ENCODE results near the gene LUC7L. TPM values are rescaled to one million over a fixed set of nuclear protein-coding genes. Genes with fewer than 3 reads are reported as not detected.

LUC7L gene
- total and polyA plus RNA-seq, 10 of the 15 experiments (the other 5 are each of a cell fraction or from before 2014, with no cell fraction given): 2.3 to 59.6 (median 44.1) TPM

DNA sequence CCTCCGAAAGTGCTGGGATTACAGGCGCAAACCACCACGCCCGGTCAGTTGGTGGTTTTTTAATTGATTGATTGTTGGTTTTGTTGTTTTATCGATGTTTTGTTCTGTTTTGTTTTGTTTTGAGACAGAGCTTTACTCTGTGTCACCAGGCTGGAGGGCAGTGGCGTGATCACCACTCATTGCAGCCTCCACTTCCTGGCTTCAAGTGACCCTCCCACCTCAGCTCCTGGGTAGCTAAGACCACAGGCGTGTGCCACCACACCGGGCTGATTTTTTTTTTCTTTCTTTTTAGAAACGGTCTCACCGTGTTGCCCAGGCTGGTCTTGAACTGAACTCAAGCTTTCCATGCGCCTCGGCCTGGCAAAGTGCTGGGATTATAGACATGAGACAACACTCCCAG, 17.8 kb upstream of the LUC7L start (continued):
- TF ChIP-seq, protein P1, sequence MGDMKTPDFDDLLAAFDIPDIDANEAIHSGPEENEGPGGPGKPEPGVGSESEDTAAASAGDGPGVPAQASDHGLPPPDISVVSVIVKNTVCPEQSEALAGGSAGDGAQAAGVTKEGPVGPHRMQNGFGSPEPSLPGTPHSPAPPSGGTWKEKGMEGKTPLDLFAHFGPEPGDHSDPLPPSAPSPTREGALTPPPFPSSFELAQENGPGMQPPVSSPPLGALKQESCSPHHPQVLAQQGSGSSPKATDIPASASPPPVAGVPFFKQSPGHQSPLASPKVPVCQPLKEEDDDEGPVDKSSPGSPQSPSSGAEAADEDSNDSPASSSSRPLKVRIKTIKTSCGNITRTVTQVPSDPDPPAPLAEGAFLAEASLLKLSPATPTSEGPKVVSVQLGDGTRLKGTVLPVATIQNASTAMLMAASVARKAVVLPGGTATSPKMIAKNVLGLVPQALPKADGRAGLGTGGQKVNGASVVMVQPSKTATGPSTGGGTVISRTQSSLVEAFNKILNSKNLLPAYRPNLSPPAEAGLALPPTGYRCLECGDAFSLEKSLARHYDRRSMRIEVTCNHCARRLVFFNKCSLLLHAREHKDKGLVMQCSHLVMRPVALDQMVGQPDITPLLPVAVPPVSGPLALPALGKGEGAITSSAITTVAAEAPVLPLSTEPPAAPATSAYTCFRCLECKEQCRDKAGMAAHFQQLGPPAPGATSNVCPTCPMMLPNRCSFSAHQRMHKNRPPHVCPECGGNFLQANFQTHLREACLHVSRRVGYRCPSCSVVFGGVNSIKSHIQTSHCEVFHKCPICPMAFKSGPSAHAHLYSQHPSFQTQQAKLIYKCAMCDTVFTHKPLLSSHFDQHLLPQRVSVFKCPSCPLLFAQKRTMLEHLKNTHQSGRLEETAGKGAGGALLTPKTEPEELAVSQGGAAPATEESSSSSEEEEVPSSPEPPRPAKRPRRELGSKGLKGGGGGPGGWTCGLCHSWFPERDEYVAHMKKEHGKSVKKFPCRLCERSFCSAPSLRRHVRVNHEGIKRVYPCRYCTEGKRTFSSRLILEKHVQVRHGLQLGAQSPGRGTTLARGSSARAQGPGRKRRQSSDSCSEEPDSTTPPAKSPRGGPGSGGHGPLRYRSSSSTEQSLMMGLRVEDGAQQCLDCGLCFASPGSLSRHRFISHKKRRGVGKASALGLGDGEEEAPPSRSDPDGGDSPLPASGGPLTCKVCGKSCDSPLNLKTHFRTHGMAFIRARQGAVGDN (IDR thresholded peaks at IDR 0.05): no peak
- TF ChIP-seq NR2C2 (IDR thresholded peaks at IDR 0.05; ENCODE audit: borderline replicate concordance, control insufficient read depth, insufficient read length, low read depth) (no peak), NBN (IDR thresholded peaks at IDR 0.05) (no peak), ZNF207 (IDR thresholded peaks at IDR 0.05; ENCODE audit: borderline replicate concordance) (no peak), EED (IDR thresholded peaks at IDR 0.05; ENCODE audit: low read depth) (no peak)

DNA sequence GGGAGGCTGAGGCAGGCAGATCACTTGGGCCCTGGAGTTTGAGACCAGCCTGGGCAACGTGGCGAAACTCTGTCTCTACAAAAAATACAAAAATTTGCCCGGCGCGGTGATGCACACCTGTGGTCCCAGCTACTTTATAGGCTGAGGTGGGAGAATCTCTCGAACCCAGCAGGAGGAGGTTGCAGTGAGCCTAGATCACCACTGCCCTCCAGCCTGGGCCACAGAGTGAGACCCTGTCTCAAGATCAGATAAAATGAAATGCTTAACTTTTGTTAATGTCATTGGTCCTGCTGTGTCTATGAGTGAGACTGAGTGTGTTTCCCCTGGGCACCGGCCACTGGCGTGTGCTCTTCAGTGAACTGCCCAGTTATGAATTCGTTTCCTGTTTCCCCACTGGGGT, 15.9 kb upstream of the LUC7L start:
- DNase-seq (ENCODE audit: low read depth, low spot score) (no peak), ATAC-seq (no peak), FAIRE-seq (no peak)
- Histone ChIP-seq H3K27me3 (replicated peaks in 1 of 2; ENCODE audit: control insufficient read depth in 2 of 2, insufficient read depth in 2 of 2, low read length in 1 of 2) (no peaks in the 10 kb centered on the region), H4K20me1 (ENCODE audit: control insufficient read depth, insufficient read depth) (no peaks in the 10 kb centered on the region), H3K27ac (ENCODE audit: control insufficient read depth, insufficient read depth) (no peak overlapping the region), H3K9me3 (replicated peaks; ENCODE audit: control insufficient read depth, insufficient read depth, low read length) (no peaks in the 10 kb centered on the region), H2AFZ (ENCODE audit: control insufficient read depth, low read depth, low read length) (no peak overlapping the region), H3K4me2 (ENCODE audit: control insufficient read depth, insufficient read depth) (no peak overlapping the region), H3K9ac (ENCODE audit: control insufficient read depth, insufficient read depth, low read length) (no peak overlapping the region), H3K36me3 (ENCODE audit: control insufficient read depth in 2 of 2, insufficient read depth in 2 of 2, low read length in 1 of 2) (no peaks in the 10 kb centered on the region; a peak in 1 of 4 replicates), H3K4me3 (no peak overlapping the region), H3K4me1 (ENCODE audit: control insufficient read depth, insufficient read depth, low read length) (peaks cover 17% of the 10 kb centered on the region), H3K79me2 (ENCODE audit: control insufficient read depth, insufficient read depth, low read length) (no peaks in the 10 kb centered on the region; the same call in 1 of the 2 replicates)
- POLR2A ChIA-PET: interaction anchor here (1.0 kb wide), 1 partner anchor 10 kb away, joined by 4 read pairs; the partner anchor contains the start of gene FAM234A
- WGBS (ENCODE audit: insufficient coverage, insufficient replicate concordance, low lambda C conversion rate, missing lambda C conversion rate): 91% methylated on average over 9 of the region's 9 CpGs
- BruUV-seq (replicated peaks): no TSS peak
- RAD21 ChIA-PET (ENCODE audit: unreplicated experiment): no interaction called here
- CTCF ChIA-PET: no interaction called here
- SMC1A ChIA-PET (ENCODE audit: uncharacterized antibody, unreplicated experiment): no interaction called here
- intact Hi-C loops (cut with micrococcal nuclease; ENCODE audit: unreplicated experiment) (no loop called here), in situ Hi-C loops (cut with MboI) (no loop called here)
- TF ChIP-seq, protein P2, sequence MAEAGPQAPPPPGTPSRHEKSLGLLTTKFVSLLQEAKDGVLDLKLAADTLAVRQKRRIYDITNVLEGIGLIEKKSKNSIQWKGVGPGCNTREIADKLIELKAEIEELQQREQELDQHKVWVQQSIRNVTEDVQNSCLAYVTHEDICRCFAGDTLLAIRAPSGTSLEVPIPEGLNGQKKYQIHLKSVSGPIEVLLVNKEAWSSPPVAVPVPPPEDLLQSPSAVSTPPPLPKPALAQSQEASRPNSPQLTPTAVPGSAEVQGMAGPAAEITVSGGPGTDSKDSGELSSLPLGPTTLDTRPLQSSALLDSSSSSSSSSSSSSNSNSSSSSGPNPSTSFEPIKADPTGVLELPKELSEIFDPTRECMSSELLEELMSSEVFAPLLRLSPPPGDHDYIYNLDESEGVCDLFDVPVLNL (IDR thresholded peaks at IDR 0.05; ENCODE audit: low read depth, low read length): no peak
- TF ChIP-seq IKZF2 (IDR thresholded peaks at IDR 0.05): no peak
- TF ChIP-seq LARP7 (IDR thresholded peaks at IDR 0.05): no peak
- no peak for TF ChIP-seq TAF1 (IDR thresholded peaks at IDR 0.05; ENCODE audit: borderline replicate concordance, low read depth, low read length)
- TF ChIP-seq, protein P3, sequence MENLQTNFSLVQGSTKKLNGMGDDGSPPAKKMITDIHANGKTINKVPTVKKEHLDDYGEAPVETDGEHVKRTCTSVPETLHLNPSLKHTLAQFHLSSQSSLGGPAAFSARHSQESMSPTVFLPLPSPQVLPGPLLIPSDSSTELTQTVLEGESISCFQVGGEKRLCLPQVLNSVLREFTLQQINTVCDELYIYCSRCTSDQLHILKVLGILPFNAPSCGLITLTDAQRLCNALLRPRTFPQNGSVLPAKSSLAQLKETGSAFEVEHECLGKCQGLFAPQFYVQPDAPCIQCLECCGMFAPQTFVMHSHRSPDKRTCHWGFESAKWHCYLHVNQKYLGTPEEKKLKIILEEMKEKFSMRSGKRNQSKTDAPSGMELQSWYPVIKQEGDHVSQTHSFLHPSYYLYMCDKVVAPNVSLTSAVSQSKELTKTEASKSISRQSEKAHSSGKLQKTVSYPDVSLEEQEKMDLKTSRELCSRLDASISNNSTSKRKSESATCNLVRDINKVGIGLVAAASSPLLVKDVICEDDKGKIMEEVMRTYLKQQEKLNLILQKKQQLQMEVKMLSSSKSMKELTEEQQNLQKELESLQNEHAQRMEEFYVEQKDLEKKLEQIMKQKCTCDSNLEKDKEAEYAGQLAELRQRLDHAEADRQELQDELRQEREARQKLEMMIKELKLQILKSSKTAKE (IDR thresholded peaks at IDR 0.05; ENCODE audit: low read depth, poor library complexity, severe bottlenecking): no peak
- no peak for TF ChIP-seq POLR2AphosphoS5 (IDR thresholded peaks at IDR 0.05; ENCODE audit: low read length)
- TF ChIP-seq, protein P1 (IDR thresholded peaks at IDR 0.05): no peak
- no peak for TF ChIP-seq BMI1 (IDR thresholded peaks at IDR 0.05; ENCODE audit: borderline replicate concordance)
